A673 (cell line): ENCODE data around the gene ZNF605. TPM values are rescaled to one million over a fixed set of nuclear protein-coding genes. Genes with fewer than 3 reads are reported as not detected.

Source experiments
- BruUV-seq: library from RNA; stranded (reverse); fragments of 400-500 nt; replicated peaks from 2 replicates; lab custom pipeline; 2021; lab: Mats Ljungman, UMichigan
- CTCF ChIA-PET: fragments of 300-600 bp; sonication (Branson Sonifier 250); formaldehyde crosslinking; loops from one replicate; lab custom pipeline; 2022; ENCODE audit warnings: antibody characterized with exemption; lab: Charles Lee
- POLR2A ChIA-PET: fragments of 300-600 bp; sonication (Branson Sonifier 250); formaldehyde crosslinking; loops from one replicate; lab custom pipeline; 2022; ENCODE audit warnings: antibody characterized with exemption; ENCODE audit not compliant: low non-redundant PET; lab: Charles Lee
- DNase-seq: peaks from one replicate; pipeline ENCODE4 v3.0.0-alpha.2; 2015; ENCODE audit warnings: low spot score
- H3K27ac ChIP-seq: fragments of 200-600 bp; sonication (generic); 2 replicates; pipeline ENCODE4 v1.5.1; 2016; ENCODE audit warnings: mixed run types, low read depth, mild to moderate bottlenecking, mixed read lengths, antibody characterized with exemption, low read length; ENCODE audit not compliant: poor library complexity, severe bottlenecking
- H3K27me3 ChIP-seq: fragments of 200-600 bp; sonication (generic); replicated peaks from 2 replicates; pipeline ENCODE4 v1.6.1; 2017; ENCODE audit warnings: mixed run types, low read depth, mild to moderate bottlenecking, mixed read lengths, antibody characterized with exemption, low read length; ENCODE audit not compliant: insufficient read depth, poor library complexity
- H3K36me3 ChIP-seq: fragments of 200-600 bp; sonication (generic); 2 replicates; pipeline ENCODE4 v1.6.1; 2016; ENCODE audit warnings: mixed run types, mild to moderate bottlenecking, mixed read lengths, antibody characterized with exemption, low read length; ENCODE audit not compliant: insufficient read depth, poor library complexity, severe bottlenecking
- H3K4me1 ChIP-seq: fragments of 200-600 bp; sonication (generic); 2 replicates; pipeline ENCODE4 v1.6.1; 2017; ENCODE audit warnings: mixed run types, mild to moderate bottlenecking, mixed read lengths, antibody characterized with exemption, low read length; ENCODE audit not compliant: insufficient read depth, poor library complexity, severe bottlenecking
- H3K4me3 ChIP-seq: fragments of 200-600 bp; sonication (generic); 2 replicates; pipeline ENCODE4 v1.5.1; 2016; ENCODE audit warnings: low read depth, mixed run types, mild to moderate bottlenecking, mixed read lengths, low read length; ENCODE audit not compliant: poor library complexity, severe bottlenecking
- H3K9me3 ChIP-seq: fragments of 200-600 bp; sonication (generic); 2 replicates; pipeline ENCODE4 v1.6.1; 2016; ENCODE audit warnings: mixed run types, low read depth, mild to moderate bottlenecking, mixed read lengths, antibody characterized with exemption, low read length; ENCODE audit not compliant: poor library complexity, severe bottlenecking
- CTCF ChIP-seq: fragments of 300-800, 200-600 bp; sonication (generic); conservative IDR thresholded peaks from 2 replicates; pipeline ENCODE4 v1.5.1; 2017; ENCODE audit warnings: low read depth, mild to moderate bottlenecking, antibody characterized with exemption, low read length, moderate library complexity, mixed read lengths
- EZH2 ChIP-seq: fragments of 200-600 bp; sonication (generic); IDR thresholded peaks from 2 replicates; pipeline ENCODE4 v1.6.1; 2017; ENCODE audit warnings: borderline replicate concordance, low read depth, mild to moderate bottlenecking, mixed read lengths, antibody characterized with exemption, low read length; ENCODE audit not compliant: poor library complexity, severe bottlenecking
- intact Hi-C: fragments of 100-400 bp; cut with micrococcal nuclease; formaldehyde crosslinking; loops from one replicate; pipeline ENCODE4 v1.10.0; 2022; ENCODE audit not compliant: unreplicated experiment
- total RNA-seq: library from RNA; stranded (reverse); gene quantifications from 2 replicates; pipeline ENCODE4 v1.2.3, GENCODE V29; 2021

ZNF605 gene
- total RNA-seq, 1 experiment from 2014 or later: 12.9 TPM

DNA sequence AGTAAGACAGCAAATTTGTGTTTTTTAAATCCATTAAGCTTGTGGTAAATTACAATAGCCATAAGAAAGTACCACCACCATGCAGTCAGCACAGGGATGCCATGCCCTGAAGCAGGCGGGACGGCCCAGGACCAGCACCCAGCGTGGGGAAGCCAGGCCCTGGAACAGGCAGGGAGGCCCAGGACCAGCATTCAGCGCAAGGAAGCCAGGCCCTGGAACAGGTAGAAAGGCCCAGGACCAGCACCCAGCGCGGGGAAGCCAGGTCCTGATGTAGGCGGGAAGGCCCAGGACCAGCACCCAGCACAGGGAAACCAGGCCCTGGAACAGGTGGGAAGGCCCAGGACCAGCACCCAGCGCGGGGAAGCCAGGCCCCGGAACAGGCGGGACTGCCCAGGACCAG lies 81.9 kb downstream of the ZNF605 start:
- no peak for TF ChIP-seq EZH2
- TF ChIP-seq CTCF: no peak
- H3K27ac ChIP-seq: no peak overlapping the region
- H3K4me1 ChIP-seq: no peaks in the 10 kb centered on the region
- no peaks in the 10 kb centered on the region for H3K27me3 ChIP-seq
- H3K36me3 ChIP-seq: peaks cover 16% of the 10 kb centered on the region
- intact Hi-C loops: no loop called here
- H3K9me3 ChIP-seq: no peaks in the 10 kb centered on the region
- H3K4me3 ChIP-seq: no peak overlapping the region
- DNase-seq: no peak
- ChIA-PET POLR2A (no interaction called here), CTCF (no interaction called here)
- BruUV-seq: no TSS peak

- H3K4me3 ChIP-seq: no peak overlapping the region
- no TSS peak for BruUV-seq
- ChIA-PET CTCF (no interaction called here), POLR2A (no interaction called here)
- intact Hi-C loops: no loop called here
- no peak overlapping the region for H3K27ac ChIP-seq
- DNase-seq: no peak
- no peaks in the 10 kb centered on the region for H3K27me3 ChIP-seq
- TF ChIP-seq CTCF (no peak), EZH2 (no peak)
- peaks cover 17% of the 10 kb centered on the region for H3K36me3 ChIP-seq
- H3K9me3 ChIP-seq: no peaks in the 10 kb centered on the region
- no peaks in the 10 kb centered on the region for H3K4me1 ChIP-seq
These were observed 82.4 kb downstream of the ZNF605 start for GRCh38 chr12:132873724-132874123.

GRCh38 chr12:132872975-132873421 lies 83.1 kb downstream of the ZNF605 start:
- no peak overlapping the region for H3K27ac ChIP-seq
- ChIA-PET POLR2A (no interaction called here), CTCF (no interaction called here)
- no peak for DNase-seq
- intact Hi-C loops: no loop called here
- no peak overlapping the region for H3K4me3 ChIP-seq
- H3K4me1 ChIP-seq: no peaks in the 10 kb centered on the region
- no peaks in the 10 kb centered on the region for H3K9me3 ChIP-seq
- BruUV-seq: no TSS peak
- no peak for TF ChIP-seq EZH2
- H3K27me3 ChIP-seq: no peaks in the 10 kb centered on the region
- H3K36me3 ChIP-seq: peaks cover 17% of the 10 kb centered on the region
